ENCODE data around the gene RAD23B. TPM values are rescaled to one million over a fixed set of nuclear protein-coding genes. Genes with fewer than 3 reads are reported as not detected.

RAD23B gene
- total and polyA plus RNA-seq, 2 of the 13 experiments (the other 11 are each of a cell fraction or from before 2014, with no cell fraction given), result 133 to 156 TPM

DNA sequence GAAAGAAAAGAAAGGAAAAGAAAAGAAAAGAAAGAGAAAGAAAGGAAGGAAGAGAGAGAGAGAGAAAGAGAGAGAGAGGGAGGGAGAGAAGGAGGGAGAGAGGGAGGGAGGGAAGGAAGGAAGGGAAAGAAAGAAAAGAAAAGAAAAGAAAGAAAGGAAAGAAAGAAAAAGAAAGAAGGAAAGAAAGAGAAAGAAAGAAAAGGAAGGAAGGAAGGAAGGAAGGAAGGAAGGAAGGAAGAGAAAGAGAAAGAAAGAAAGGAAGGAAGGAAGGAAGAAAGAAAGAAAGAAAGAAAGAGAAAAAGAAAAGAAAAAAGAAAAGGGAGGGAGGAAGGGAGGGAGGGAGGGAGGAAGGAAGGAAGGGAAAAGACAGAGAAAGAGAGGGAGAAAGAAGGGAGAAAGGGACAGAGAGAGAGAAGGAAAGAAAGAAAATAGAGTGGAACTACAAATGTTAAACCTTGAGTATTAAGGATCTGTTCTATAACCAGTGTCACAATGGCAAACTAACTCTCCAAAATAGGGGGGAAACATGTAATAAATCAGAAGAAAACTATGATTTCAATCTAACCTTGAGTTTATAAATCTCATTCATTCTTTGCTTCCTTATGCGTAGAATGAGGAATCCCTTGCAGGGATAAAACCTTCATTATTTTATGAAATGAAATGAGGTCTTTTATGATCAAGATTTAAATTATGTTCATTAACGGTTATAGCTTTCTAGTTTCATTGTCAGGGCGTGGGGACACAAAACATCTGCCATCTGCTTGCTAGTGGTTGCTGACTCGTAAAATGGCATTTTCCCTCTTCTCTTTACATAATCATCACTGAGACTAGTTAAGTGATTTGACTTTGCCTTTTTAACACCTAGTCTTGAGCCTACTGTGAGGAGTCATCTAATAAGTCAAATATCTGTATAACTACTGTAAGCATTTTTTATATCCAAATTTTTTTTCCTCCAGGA, 40.7 kb upstream of the RAD23B start:
- no peaks in the 10 kb centered on the region for H3K9me3 ChIP-seq (ENCODE audit: low read length)
- H3K27me3 ChIP-seq (ENCODE audit: control insufficient read depth in 1 of 2, insufficient read depth in 2 of 2, low read length in 2 of 2), result no peaks in the 10 kb centered on the region
- H3K4me1 ChIP-seq (ENCODE audit: insufficient read depth, low read length), result peaks cover 26% of the 10 kb centered on the region
- TF ChIP-seq ZNF329 (CRISPR knock-in tag; IDR thresholded peaks at IDR 0.05; ENCODE audit: low read depth) (no peak), ZNF672 (CRISPR knock-in tag; IDR thresholded peaks at IDR 0.05) (no peak), HNRNPK (IDR thresholded peaks at IDR 0.05; ENCODE audit: low read depth, low read length, poor library complexity, severe bottlenecking) (peak; percentile 67), ZNF775 (CRISPR knock-in tag; IDR thresholded peaks at IDR 0.05; ENCODE audit: borderline replicate concordance) (no peak), DMTF1 (CRISPR knock-in tag; IDR thresholded peaks at IDR 0.05) (no peak)
- no peak overlapping the region for H3K27ac ChIP-seq (ENCODE audit: extremely low read length, insufficient read depth, low read length)
- ChIA-PET CTCF (ENCODE audit: low intra/inter-chr PET ratio, low total read pairs) (no interaction called here), POLR2A (no interaction called here)
- in situ Hi-C loops (cut with HindIII; ENCODE audit: extremely low pct_ligation_motif_present, low pct_unique_long_range_greater_than_20kb) (no loop called here), intact Hi-C loops (cut with micrococcal nuclease; ENCODE audit: unreplicated experiment) (loop anchor here (1.0 kb wide), 1 partner anchor 40 kb away; no protein-coding TSS in a partner anchor)
- H4K20me1 ChIP-seq (ENCODE audit: insufficient read depth, low read length), result no peaks in the 10 kb centered on the region
- DNase-seq (ENCODE audit: low spot score) (no peak), FAIRE-seq (no peak), ATAC-seq (no peak)
- H3K9ac ChIP-seq (ENCODE audit: insufficient read depth, low read depth, low read length), result no peak overlapping the region
- no peaks in the 10 kb centered on the region for H3K79me2 ChIP-seq (ENCODE audit: insufficient read depth, low read length)
- H3K4me2 ChIP-seq (ENCODE audit: low read depth, low read length), result no peak overlapping the region
- no TSS peak for BruUV-seq (replicated peaks)
- WGBS (ENCODE audit: low lambda C conversion rate), result 94% methylated on average over 4 of the region's 4 CpGs
- H3K36me3 ChIP-seq (replicated peaks in 1 of 2; ENCODE audit: control insufficient read depth in 1 of 2, insufficient read depth in 2 of 2, low read length in 2 of 2), result no peaks in the 10 kb centered on the region
- no peak overlapping the region for H2AFZ ChIP-seq (ENCODE audit: low read length)
- no peak overlapping the region for H3K4me3 ChIP-seq (replicated peaks in 1 of 3; ENCODE audit: insufficient read depth in 1 of 3, low read depth in 2 of 3, low read length in 3 of 3)

All from HepG2 (cell line).